Effector memory CD4-positive, alpha-beta T cell (primary cell): ENCODE measurements around the gene SAMD5.
"Not testable (repeated sequence)": the region's sequence is repeated elsewhere in the genome, so short reads cannot be mapped to it uniquely, and the experiment has no call there.

ENCODE experiments used
- DNase-seq, 3 donors: peaks; one replicate each; pipeline ENCODE4 v3.0.0-alpha.2; 2020
- H3K27ac ChIP-seq: 2 replicates; pipeline ENCODE4 v1.7.0; 2013; ENCODE audit warnings: mild to moderate bottlenecking, low read length, moderate library complexity; ENCODE audit not compliant: insufficient read depth, poor library complexity, severe bottlenecking
- H3K27me3 ChIP-seq: replicated peaks from 2 replicates; pipeline ENCODE4 v1.7.0; 2013; ENCODE audit warnings: mild to moderate bottlenecking, low read length; ENCODE audit not compliant: insufficient read depth, control insufficient read depth, poor library complexity, severe bottlenecking
- H3K36me3 ChIP-seq: 2 replicates; pipeline ENCODE4 v1.7.0; 2013; ENCODE audit warnings: mild to moderate bottlenecking, low read length, moderate library complexity; ENCODE audit not compliant: control insufficient read depth, insufficient read depth
- H3K4me1 ChIP-seq: 2 replicates; pipeline ENCODE4 v1.7.0; 2013; ENCODE audit warnings: low read length, mild to moderate bottlenecking; ENCODE audit not compliant: control insufficient read depth, insufficient read depth, poor library complexity, severe bottlenecking
- H3K4me3 ChIP-seq: 2 replicates; pipeline ENCODE4 v1.7.0; 2013; ENCODE audit warnings: low read length, low read depth, mild to moderate bottlenecking; ENCODE audit not compliant: insufficient read depth, poor library complexity, severe bottlenecking
- H3K9me3 ChIP-seq: 2 replicates; pipeline ENCODE4 v1.7.0; 2013; ENCODE audit warnings: mild to moderate bottlenecking, low read length, moderate library complexity; ENCODE audit not compliant: control insufficient read depth

The SAMD5 gene

GRCh38 chr6:147525519-147526209 lies 17.2 kb downstream of the SAMD5 start:
- no peak overlapping the region for H3K27ac ChIP-seq
- H3K36me3 ChIP-seq: no peaks in the 10 kb centered on the region
- H3K27me3 ChIP-seq: no peaks in the 10 kb centered on the region
- peaks cover 4% of the 10 kb centered on the region for H3K4me1 ChIP-seq
- DNase-seq: no peak
- H3K9me3 ChIP-seq: no peaks in the 10 kb centered on the region
- no peak overlapping the region for H3K4me3 ChIP-seq

- no peaks in the 10 kb centered on the region for H3K9me3 ChIP-seq
- no peaks in the 10 kb centered on the region for H3K36me3 ChIP-seq
- no peaks in the 10 kb centered on the region for H3K27me3 ChIP-seq
- no peak overlapping the region for H3K27ac ChIP-seq
- no peak overlapping the region for H3K4me3 ChIP-seq
- H3K4me1 ChIP-seq: peaks cover 4% of the 10 kb centered on the region
- no peak for DNase-seq
Observed at GRCh38 chr6:147527197-147527596, 18.7 kb downstream of the SAMD5 start.

GRCh38 chr6:147528511-147529145 lies 20.1 kb downstream of the SAMD5 start:
- Histone ChIP-seq H3K4me3 (no peak overlapping the region), H3K4me1 (peaks cover 4% of the 10 kb centered on the region), H3K9me3 (no peaks in the 10 kb centered on the region), H3K27ac (no peak overlapping the region), H3K27me3 (no peaks in the 10 kb centered on the region), H3K36me3 (no peaks in the 10 kb centered on the region)
- DNase-seq: no peak

- Histone ChIP-seq H3K9me3 (no peaks in the 10 kb centered on the region), H3K4me1 (peaks cover 4% of the 10 kb centered on the region), H3K27me3 (no peaks in the 10 kb centered on the region), H3K27ac (no peak overlapping the region), H3K4me3 (no peak overlapping the region), H3K36me3 (no peaks in the 10 kb centered on the region)
- DNase-seq: no peak
Observed at GRCh38 chr6:147530132-147531060, 21.9 kb downstream of the SAMD5 start.

GRCh38 chr6:147531321-147531720 lies 22.8 kb downstream of the SAMD5 start:
- no peak for DNase-seq

GRCh38 chr6:147534116-147534860 lies 25.8 kb downstream of the SAMD5 start:
- H3K9me3 ChIP-seq: no peaks in the 10 kb centered on the region
- no peak overlapping the region for H3K27ac ChIP-seq
- peaks cover 4% of the 10 kb centered on the region for H3K4me1 ChIP-seq
- DNase-seq: no peak
- H3K27me3 ChIP-seq: no peaks in the 10 kb centered on the region
- no peak overlapping the region for H3K4me3 ChIP-seq
- H3K36me3 ChIP-seq: no peaks in the 10 kb centered on the region

More at GRCh38 chr6:147531321-147531720, 22.8 kb downstream of the SAMD5 start:
- Histone ChIP-seq H3K4me1 (peaks cover 4% of the 10 kb centered on the region), H3K9me3 (no peaks in the 10 kb centered on the region), H3K36me3 (no peaks in the 10 kb centered on the region), H3K4me3 (no peak overlapping the region), H3K27ac (no peak overlapping the region), H3K27me3 (no peaks in the 10 kb centered on the region)

GRCh38 chr6:147538821-147539220 lies 30.3 kb downstream of the SAMD5 start:
- no peak for DNase-seq
- Histone ChIP-seq H3K4me1 (no peaks in the 10 kb centered on the region), H3K27me3 (no peaks in the 10 kb centered on the region)

GRCh38 chr6:147540075-147540474 lies 31.6 kb downstream of the SAMD5 start:
- Histone ChIP-seq H3K9me3 (no peaks in the 10 kb centered on the region), H3K27ac (no peak overlapping the region), H3K36me3 (no peaks in the 10 kb centered on the region), H3K27me3 (no peaks in the 10 kb centered on the region), H3K4me3 (no peak overlapping the region), H3K4me1 (no peaks in the 10 kb centered on the region)
- no peak for DNase-seq

More at GRCh38 chr6:147538821-147539220, 30.3 kb downstream of the SAMD5 start:
- Histone ChIP-seq H3K27ac (no peak overlapping the region), H3K4me3 (no peak overlapping the region), H3K9me3 (no peaks in the 10 kb centered on the region), H3K36me3 (no peaks in the 10 kb centered on the region)

- H3K27ac ChIP-seq, H3K36me3 ChIP-seq, H3K9me3 ChIP-seq, H3K27me3 ChIP-seq, DNase-seq, H3K4me3 ChIP-seq, H3K4me1 ChIP-seq: not testable (repeated sequence)
Observed at GRCh38 chr6:147542436-147542835, 33.9 kb downstream of the SAMD5 start.
